GM23338 (cell line): ENCODE data around the gene SIL1. TPM values are rescaled to one million over a fixed set of nuclear protein-coding genes. Genes with fewer than 3 reads are reported as not detected.

Source experiments
- polyA plus RNA-seq: library from polyadenylated mRNA; unstranded; fragments of >200 nt; fragmentation: Nextera tagmentation; extraction: Ambion mirVana; gene quantifications from 2 replicates; pipeline ENCODE4 v1.2.1, GENCODE V29; 2016
- small RNA-seq: library from RNA; depleted of rRNA; stranded (forward); fragments of <200 nt; gene quantifications from one replicate; pipeline ENCODE3, GENCODE V24; 2014; ENCODE audit warnings: low replicate concordance
- total RNA-seq: library from RNA; depleted of rRNA; stranded (reverse); fragments of >200 nt; shearing (Covaris generic); gene quantifications from 2 replicates; pipeline ENCODE4 v1.2.3, GENCODE V29; 2014; rRNA removed

SIL1 gene
- total and polyA plus RNA-seq, 2 experiments from 2014 or later: 5.5 to 5.9 TPM

Small RNAs within 50 kb of the gene (small RNA-seq; reads per million reads assigned to genes)
- not detected for gene RNU6-572P

Other genes with a start within 250 kb of the SIL1 start
- gene MATR3, start 95.4 kb upstream of the SIL1 start, total RNA-seq: 506 and 546 TPM in 2 replicates
- gene MATR3, start 95.4 kb upstream of the SIL1 start, polyA plus RNA-seq: 226 and 278 TPM in 2 replicates
- 132 and 148 TPM in 2 replicates for gene PAIP2, start 143.5 kb upstream of the SIL1 start, total RNA-seq
- gene PAIP2, start 143.5 kb upstream of the SIL1 start, polyA plus RNA-seq: 226 and 277 TPM in 2 replicates
- not detected in 2 replicates for gene SLC23A1, start 184.9 kb upstream of the SIL1 start, total RNA-seq
- 0.16 and 0.29 TPM in 2 replicates for gene SLC23A1, start 184.9 kb upstream of the SIL1 start, polyA plus RNA-seq
- gene MZB1, start 191.5 kb upstream of the SIL1 start, total RNA-seq: 1.6 TPM in 1 of 2 replicates, not detected in the other
- 0.52 and 0.71 TPM in 2 replicates for gene MZB1, start 191.5 kb upstream of the SIL1 start, polyA plus RNA-seq
- 2.7 and 3.1 TPM in 2 replicates for gene PROB1, start 196.7 kb upstream of the SIL1 start, total RNA-seq
- 0.54 and 0.73 TPM in 2 replicates for gene PROB1, start 196.7 kb upstream of the SIL1 start, polyA plus RNA-seq
- gene SPATA24, start 205.7 kb upstream of the SIL1 start, total RNA-seq: 7.1 and 16.0 TPM in 2 replicates
- gene SPATA24, start 205.7 kb upstream of the SIL1 start, polyA plus RNA-seq: 20.6 and 22.4 TPM in 2 replicates
- gene DNAJC18, start 241.2 kb upstream of the SIL1 start, total RNA-seq: 14.2 and 18.9 TPM in 2 replicates
- 13.4 and 15.1 TPM in 2 replicates for gene DNAJC18, start 241.2 kb upstream of the SIL1 start, polyA plus RNA-seq